DOHH2 (cell line): ENCODE measurements around the gene SLC16A3.

ENCODE experiments used
- H3F3A ChIP-seq: fragments of 200-600 bp; sonication (generic), shearing (Covaris generic); 2 replicates; pipeline ENCODE4 v1.6.0; 2016; ENCODE audit warnings: antibody characterized with exemption, mild to moderate bottlenecking; ENCODE audit not compliant: control insufficient read depth, insufficient read depth
- H3K27ac ChIP-seq: fragments of 200-600 bp; sonication (generic); 2 replicates; pipeline ENCODE4 v1.5.1; 2014; ENCODE audit warnings: low read depth, mild to moderate bottlenecking, low read length, moderate library complexity
- H3K27me3 ChIP-seq: fragments of 200-600 bp; sonication (generic); 2 replicates; pipeline ENCODE4 v1.6.1; 2014; ENCODE audit warnings: mild to moderate bottlenecking, low read length, mixed read lengths; ENCODE audit not compliant: control insufficient read depth
- H3K36me3 ChIP-seq: fragments of 200-600 bp; sonication (generic); 2 replicates; pipeline ENCODE4 v1.6.1; 2014; ENCODE audit warnings: mild to moderate bottlenecking, low read length, moderate library complexity, mixed read lengths; ENCODE audit not compliant: control insufficient read depth
- H3K4me1 ChIP-seq: fragments of 200-600 bp; sonication (generic); 2 replicates; pipeline ENCODE4 v1.6.1; 2014; ENCODE audit warnings: mild to moderate bottlenecking, low read length, mixed read lengths; ENCODE audit not compliant: control insufficient read depth
- H3K4me2 ChIP-seq: fragments of 200-600 bp; sonication (generic); 2 replicates; pipeline ENCODE4 v1.6.0; 2014; ENCODE audit warnings: mild to moderate bottlenecking, low read length, moderate library complexity
- H3K4me3 ChIP-seq: fragments of 200-600 bp; sonication (generic); 2 replicates; pipeline ENCODE4 v1.5.1; 2014; ENCODE audit warnings: mild to moderate bottlenecking, low read length, mixed read lengths
- H3K79me2 ChIP-seq: fragments of 200-600 bp; sonication (generic); 2 replicates; pipeline ENCODE4 v1.6.1; 2014; ENCODE audit warnings: mild to moderate bottlenecking, low read length, mixed read lengths; ENCODE audit not compliant: control insufficient read depth
- H3K9me2 ChIP-seq: fragments of 200-600 bp; sonication (generic); replicated peaks from 2 replicates; pipeline ENCODE4 v1.6.1; 2014; ENCODE audit warnings: mild to moderate bottlenecking, low read length, mixed read lengths; ENCODE audit not compliant: control insufficient read depth
- H3K9me3 ChIP-seq: fragments of 200-600 bp; sonication (generic); 2 replicates; pipeline ENCODE4 v1.6.1; 2014; ENCODE audit warnings: antibody characterized with exemption, low read length, mixed read lengths; ENCODE audit not compliant: control insufficient read depth, insufficient read depth
- H4K20me1 ChIP-seq: fragments of 200-600 bp; sonication (generic); 2 replicates; pipeline ENCODE4 v1.6.0; 2014; ENCODE audit warnings: low read depth, mild to moderate bottlenecking, antibody characterized with exemption, low read length, moderate library complexity; ENCODE audit not compliant: control insufficient read depth, insufficient read depth
- CTCF ChIP-seq: fragments of 200-600 bp; sonication (generic); IDR thresholded peaks from one replicate; pipeline ENCODE4 v1.5.1; 2014; ENCODE audit warnings: antibody characterized with exemption, mild to moderate bottlenecking, low read depth, low read length; ENCODE audit not compliant: poor library complexity, severe bottlenecking
- EZH2phosphoT487 ChIP-seq: fragments of 200-600 bp; sonication (generic); IDR thresholded peaks from 2 replicates; pipeline ENCODE4 v1.6.1; 2017; ENCODE audit warnings: borderline replicate concordance, mild to moderate bottlenecking, antibody characterized with exemption, low read length, moderate library complexity, mixed read lengths

Gene SLC16A3

GRCh38 chr17:82219753-82220709 lies 8.8 kb upstream of the SLC16A3 start:
- H3K9me3 ChIP-seq = no peaks in the 10 kb centered on the region
- no peaks in the 10 kb centered on the region; the same call in 1 of the 2 replicates for H3F3A ChIP-seq
- TF ChIP-seq EZH2phosphoT487 (no peak), CTCF (no peak)
- no peaks in the 10 kb centered on the region for H3K79me2 ChIP-seq
- no peak overlapping the region for H3K4me3 ChIP-seq
- no peaks in the 10 kb centered on the region for H3K27me3 ChIP-seq
- H3K36me3 ChIP-seq = no peaks in the 10 kb centered on the region
- H3K9me2 ChIP-seq = no peaks in the 10 kb centered on the region
- no peak overlapping the region for H3K27ac ChIP-seq
- H4K20me1 ChIP-seq = no peaks in the 10 kb centered on the region
- H3K4me2 ChIP-seq = no peak overlapping the region
- peaks cover 12% of the 10 kb centered on the region for H3K4me1 ChIP-seq

DNA sequence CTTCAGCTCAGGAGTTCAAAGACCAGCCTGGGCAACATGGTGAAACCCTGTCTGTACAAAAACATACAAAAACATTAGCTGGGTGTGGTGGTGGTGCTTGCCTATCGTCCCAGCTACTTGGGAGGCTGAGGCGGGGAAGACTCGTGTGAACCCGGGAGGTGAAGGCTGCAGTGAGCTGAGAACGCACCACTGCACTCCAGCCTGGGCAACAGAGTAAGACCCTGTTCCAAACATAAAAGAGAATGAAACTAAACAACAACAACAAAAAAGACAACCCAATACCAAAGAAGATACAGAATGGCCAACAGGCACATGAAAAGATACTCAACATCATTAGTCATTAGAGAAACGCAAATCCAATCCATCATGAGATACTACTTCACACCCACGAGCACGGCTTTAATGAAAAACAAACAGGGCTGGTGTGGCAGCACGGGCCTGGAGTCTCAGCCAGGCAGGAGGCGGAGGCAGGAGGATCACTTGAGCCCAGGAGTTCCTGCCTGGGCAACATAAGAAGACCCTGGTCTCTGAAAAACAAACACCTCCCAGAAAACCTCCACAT lies 7.4 kb upstream of the SLC16A3 start:
- no peak for TF ChIP-seq EZH2phosphoT487
- no peak for TF ChIP-seq CTCF
- Histone ChIP-seq H3K9me2 (no peaks in the 10 kb centered on the region), H3K27ac (no peak overlapping the region), H4K20me1 (no peaks in the 10 kb centered on the region), H3K4me1 (peaks cover 4% of the 10 kb centered on the region), H3K4me3 (no peak overlapping the region), H3K79me2 (no peaks in the 10 kb centered on the region), H3K36me3 (no peaks in the 10 kb centered on the region), H3K4me2 (no peak overlapping the region), H3K27me3 (no peaks in the 10 kb centered on the region), H3K9me3 (no peaks in the 10 kb centered on the region), H3F3A (no peaks in the 10 kb centered on the region)

GRCh38 chr17:82222816-82223215 lies 6.0 kb upstream of the SLC16A3 start:
- H4K20me1 ChIP-seq = no peaks in the 10 kb centered on the region
- TF ChIP-seq CTCF (no peak), EZH2phosphoT487 (no peak)

More at GRCh38 chr17:82222816-82223215, 6.0 kb upstream of the SLC16A3 start:
- Histone ChIP-seq H3K27me3 (no peaks in the 10 kb centered on the region), H3F3A (no peaks in the 10 kb centered on the region), H3K79me2 (no peaks in the 10 kb centered on the region), H3K9me3 (no peaks in the 10 kb centered on the region), H3K4me3 (no peak overlapping the region), H3K4me1 (peaks cover 3% of the 10 kb centered on the region), H3K9me2 (no peaks in the 10 kb centered on the region), H3K36me3 (no peaks in the 10 kb centered on the region), H3K27ac (no peak overlapping the region), H3K4me2 (no peak overlapping the region)
